ENCODE measurements around the gene DNAJB6. TPM values are rescaled to one million over a fixed set of nuclear protein-coding genes. Genes with fewer than 3 reads are reported as not detected.

The DNAJB6 gene
- total and polyA plus RNA-seq, 2 experiments from 2014 or later, result 92.2 to 110 TPM

DNA sequence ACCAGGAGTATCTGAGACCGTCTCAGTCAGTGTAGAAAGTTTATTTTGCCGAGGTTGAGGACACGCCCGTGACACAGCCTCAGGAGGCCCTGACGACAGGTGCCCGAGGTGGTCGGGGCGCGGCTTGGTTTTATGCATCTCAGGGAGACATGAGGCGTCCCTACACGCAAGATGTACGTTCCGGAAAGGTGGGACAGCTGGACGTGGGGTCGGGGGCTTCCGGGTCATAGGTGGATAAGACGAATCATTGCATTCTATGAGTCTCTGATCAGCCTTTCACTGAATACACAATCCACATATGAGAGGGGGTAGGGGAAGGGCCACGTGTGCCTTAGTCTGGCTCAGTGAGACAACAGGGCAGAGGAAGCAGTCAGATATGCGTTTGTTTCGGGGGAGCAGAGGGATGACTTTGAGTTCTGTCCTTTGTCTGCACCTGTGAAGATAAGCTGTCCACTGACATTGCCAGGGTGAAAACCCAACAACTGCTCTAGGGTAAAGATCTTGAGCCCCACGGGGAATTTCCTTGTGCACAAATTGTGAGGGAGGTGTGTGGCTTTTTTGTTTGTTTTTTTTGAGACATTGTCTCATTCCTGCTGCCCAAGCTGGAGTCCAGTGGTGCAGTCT lies 66.2 kb downstream of the DNAJB6 start:
- H3K27me3 ChIP-seq, result no peaks in the 10 kb centered on the region
- 80% methylated on average over 21 of the region's 21 CpGs for WGBS (ENCODE audit: low lambda C conversion rate, missing lambda C conversion rate)
- no peak overlapping the region for H3K4me3 ChIP-seq

DNA sequence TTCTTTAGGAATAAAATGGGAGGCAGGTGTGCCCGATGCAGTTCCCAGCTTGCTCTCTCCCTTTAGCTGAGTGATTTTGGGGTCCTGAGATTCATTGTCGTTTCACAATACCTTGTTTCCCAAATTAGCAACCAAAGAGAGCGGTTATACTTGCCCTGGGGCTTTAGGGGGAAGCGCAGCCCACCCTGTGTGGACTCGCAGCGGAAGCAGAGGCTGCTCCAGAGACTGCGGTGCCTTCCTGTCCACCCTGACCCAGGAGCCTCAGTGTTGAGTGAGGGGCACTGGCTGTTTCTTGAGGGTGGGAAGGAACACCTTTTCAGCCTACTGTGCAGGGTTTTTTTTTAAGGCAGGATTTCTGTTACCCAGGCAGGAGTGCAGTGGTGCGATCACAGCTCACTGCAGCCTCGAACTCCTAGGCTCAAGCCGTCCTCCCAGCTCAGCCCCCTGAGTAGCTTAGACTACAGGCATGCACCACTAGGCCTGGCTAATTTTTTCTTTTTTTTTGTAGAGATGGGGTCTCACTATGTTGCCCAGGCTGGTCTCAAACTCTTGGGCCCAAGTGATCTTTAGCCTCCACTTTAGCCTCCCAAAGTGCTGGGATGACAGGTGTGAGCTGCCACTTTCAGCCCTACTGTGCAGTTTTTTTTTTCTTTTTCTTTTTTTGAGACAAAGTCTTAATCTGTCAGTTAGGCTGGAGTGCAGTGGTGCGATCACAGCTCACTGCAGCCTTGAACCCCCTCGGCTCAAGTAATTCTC lies 67.0 kb downstream of the DNAJB6 start:
- Histone ChIP-seq H3K27me3 (no peaks in the 10 kb centered on the region), H4K20me1 (ENCODE audit: insufficient read depth, poor library complexity, severe bottlenecking) (no peaks in the 10 kb centered on the region)
- TF ChIP-seq EZH2phosphoT487 (IDR thresholded peaks at IDR 0.05; ENCODE audit: low read depth, severe bottlenecking, unreplicated experiment) (no peak), EZH2 (IDR thresholded peaks at IDR 0.05; ENCODE audit: borderline replicate concordance) (no peak)
- TF ChIP-seq, protein P1, sequence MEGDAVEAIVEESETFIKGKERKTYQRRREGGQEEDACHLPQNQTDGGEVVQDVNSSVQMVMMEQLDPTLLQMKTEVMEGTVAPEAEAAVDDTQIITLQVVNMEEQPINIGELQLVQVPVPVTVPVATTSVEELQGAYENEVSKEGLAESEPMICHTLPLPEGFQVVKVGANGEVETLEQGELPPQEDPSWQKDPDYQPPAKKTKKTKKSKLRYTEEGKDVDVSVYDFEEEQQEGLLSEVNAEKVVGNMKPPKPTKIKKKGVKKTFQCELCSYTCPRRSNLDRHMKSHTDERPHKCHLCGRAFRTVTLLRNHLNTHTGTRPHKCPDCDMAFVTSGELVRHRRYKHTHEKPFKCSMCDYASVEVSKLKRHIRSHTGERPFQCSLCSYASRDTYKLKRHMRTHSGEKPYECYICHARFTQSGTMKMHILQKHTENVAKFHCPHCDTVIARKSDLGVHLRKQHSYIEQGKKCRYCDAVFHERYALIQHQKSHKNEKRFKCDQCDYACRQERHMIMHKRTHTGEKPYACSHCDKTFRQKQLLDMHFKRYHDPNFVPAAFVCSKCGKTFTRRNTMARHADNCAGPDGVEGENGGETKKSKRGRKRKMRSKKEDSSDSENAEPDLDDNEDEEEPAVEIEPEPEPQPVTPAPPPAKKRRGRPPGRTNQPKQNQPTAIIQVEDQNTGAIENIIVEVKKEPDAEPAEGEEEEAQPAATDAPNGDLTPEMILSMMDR (IDR thresholded peaks at IDR 0.05; ENCODE audit: poor library complexity), result no peak

More for the DNA sequence above, 66.2 kb downstream of the DNAJB6 start:
- no peak for DNase-seq (ENCODE audit: low spot score)
- Histone ChIP-seq H3K27ac (no peak overlapping the region), H4K20me1 (ENCODE audit: insufficient read depth, poor library complexity, severe bottlenecking) (no peaks in the 10 kb centered on the region), H3K9me2 (replicated peaks; ENCODE audit: insufficient read depth) (no peaks in the 10 kb centered on the region), H3K4me2 (no peak overlapping the region), H3K9me3 (ENCODE audit: low read depth) (no peaks in the 10 kb centered on the region), H3K4me1 (ENCODE audit: insufficient read depth) (peaks cover 14% of the 10 kb centered on the region), H3K79me2 (peaks cover 26% of the 10 kb centered on the region), H3K36me3 (replicated peaks; ENCODE audit: insufficient read depth, low read depth) (no peaks in the 10 kb centered on the region), H2AFZ (no peak overlapping the region)
- TF ChIP-seq EZH2phosphoT487 (IDR thresholded peaks at IDR 0.05; ENCODE audit: low read depth, severe bottlenecking, unreplicated experiment) (no peak), EZH2 (IDR thresholded peaks at IDR 0.05; ENCODE audit: borderline replicate concordance) (no peak)

DNA sequence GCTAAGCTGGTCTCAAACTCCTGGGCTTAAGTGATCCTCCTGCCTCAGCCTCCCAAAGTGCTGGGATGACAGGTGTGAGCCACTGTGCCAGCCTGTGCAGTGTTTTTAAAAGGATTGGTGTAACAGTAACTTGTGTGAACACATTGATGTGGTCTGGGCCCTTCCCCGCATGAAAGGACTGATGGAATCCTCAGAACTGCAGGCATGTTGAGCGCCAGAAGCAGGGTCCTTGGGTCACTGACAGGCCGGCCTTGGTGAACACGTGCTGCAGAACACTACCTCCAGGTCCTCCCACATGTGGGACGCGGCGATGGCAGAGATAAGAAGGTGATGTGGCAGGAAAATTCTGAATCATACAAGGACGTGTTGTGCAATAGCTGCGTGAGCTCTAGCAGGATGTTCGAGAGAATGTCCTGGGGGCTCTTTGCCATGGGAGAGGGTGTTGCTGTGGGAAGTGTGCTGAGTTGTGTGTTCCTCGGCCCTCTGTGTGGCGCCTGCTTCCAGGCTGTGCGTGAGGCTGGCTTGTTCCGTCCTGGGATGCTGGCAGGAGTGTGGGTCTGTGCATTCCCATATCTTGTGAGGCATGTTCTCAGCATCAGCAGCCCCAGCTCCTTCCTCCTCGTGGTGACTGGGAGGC lies 68.2 kb downstream of the DNAJB6 start:
- no peaks in the 10 kb centered on the region for H4K20me1 ChIP-seq (ENCODE audit: insufficient read depth, poor library complexity, severe bottlenecking)
- H3K9me2 ChIP-seq (replicated peaks; ENCODE audit: insufficient read depth), result no peaks in the 10 kb centered on the region
- H3K79me2 ChIP-seq, result peaks cover 17% of the 10 kb centered on the region
- no peak overlapping the region for H2AFZ ChIP-seq
- no peak overlapping the region for H3K4me2 ChIP-seq
- no peaks in the 10 kb centered on the region for H3K9me3 ChIP-seq (ENCODE audit: low read depth)
- peak; percentile 78 for DNase-seq (ENCODE audit: low spot score)
- 57% methylated on average over 15 of the region's 15 CpGs for WGBS (ENCODE audit: low lambda C conversion rate, missing lambda C conversion rate)
- no peaks in the 10 kb centered on the region for H3K36me3 ChIP-seq (replicated peaks; ENCODE audit: insufficient read depth, low read depth)
- peak overlapping the region; percentile 65 for H3K27ac ChIP-seq
- H3K4me3 ChIP-seq, result no peak overlapping the region
- TF ChIP-seq, protein P1 (IDR thresholded peaks at IDR 0.05; ENCODE audit: poor library complexity), result no peak
- no peak for TF ChIP-seq EZH2phosphoT487 (IDR thresholded peaks at IDR 0.05; ENCODE audit: low read depth, severe bottlenecking, unreplicated experiment)
- TF ChIP-seq EZH2 (IDR thresholded peaks at IDR 0.05; ENCODE audit: borderline replicate concordance), result no peak
- H3K4me1 ChIP-seq (ENCODE audit: insufficient read depth), result peaks cover 4% of the 10 kb centered on the region
- no peaks in the 10 kb centered on the region for H3K27me3 ChIP-seq

More for the DNA sequence above, 67.0 kb downstream of the DNAJB6 start:
- H3K36me3 ChIP-seq (replicated peaks; ENCODE audit: insufficient read depth, low read depth), result no peaks in the 10 kb centered on the region
- H3K4me3 ChIP-seq, result no peak overlapping the region
- WGBS (ENCODE audit: low lambda C conversion rate, missing lambda C conversion rate), result 96% methylated on average over 12 of the region's 12 CpGs
- peaks cover 9% of the 10 kb centered on the region for H3K4me1 ChIP-seq (ENCODE audit: insufficient read depth)
- H3K27ac ChIP-seq, result no peak overlapping the region
- no peak overlapping the region for H2AFZ ChIP-seq
- H3K4me2 ChIP-seq, result no peak overlapping the region
- H3K79me2 ChIP-seq, result peaks cover 26% of the 10 kb centered on the region
- no peak for DNase-seq (ENCODE audit: low spot score)
- H3K9me3 ChIP-seq (ENCODE audit: low read depth), result no peaks in the 10 kb centered on the region
- H3K9me2 ChIP-seq (replicated peaks; ENCODE audit: insufficient read depth), result no peaks in the 10 kb centered on the region

Data from hepatocyte (in vitro differentiated cells).